ENCODE measurements around the gene TOPBP1.

GRCh38 chr3:133699903-133700302, 38.2 kb upstream of the TOPBP1 start:
- TF ChIP-seq ZNF121 (CRISPR knock-in tag; IDR thresholded peaks at IDR 0.05) (no peak), ZNF317 (CRISPR knock-in tag; IDR thresholded peaks at IDR 0.05; ENCODE audit: borderline replicate concordance, low read depth) (no peak), CTCF (IDR thresholded peaks at IDR 0.05) (no peak), AR (CRISPR knock-in tag; IDR thresholded peaks at IDR 0.05) (no peak), SP1 (CRISPR knock-in tag; conservative IDR thresholded peaks at IDR 0.05) (no peak), ATF3 (CRISPR knock-in tag; conservative IDR thresholded peaks at IDR 0.05) (no peak), AFF4 (CRISPR knock-in tag; IDR thresholded peaks at IDR 0.05; ENCODE audit: borderline replicate concordance) (no peak)
